ENCODE measurements around the gene CREG2. TPM values are rescaled to one million over a fixed set of nuclear protein-coding genes. Genes with fewer than 3 reads are reported as not detected.
A peak's percentile ranks its signal among the peaks of the same experiment; 100 is the strongest.
"Not testable (repeated sequence)": the region's sequence is repeated elsewhere in the genome, so short reads cannot be mapped to it uniquely, and the experiment has no call there.

The CREG2 gene
- total RNA-seq, 2 donors from 2014 or later: not detected

- ATAC-seq (no peak), DNase-seq (no peak)
- intact Hi-C loops (cut with DNase I): no loop called here
These were observed 31.8 kb downstream of the CREG2 start for GRCh38 chr2:101355401-101356054.

- DNase-seq: no peak
- ATAC-seq: no peak
- intact Hi-C loops (cut with DNase I): no loop called here
These were observed 32.6 kb downstream of the CREG2 start for GRCh38 chr2:101354420-101355311.

GRCh38 chr2:101352631-101353030 is 34.7 kb downstream of the CREG2 start:
- ATAC-seq; intact Hi-C loops (cut with DNase I); DNase-seq: not testable (repeated sequence)

- DNase-seq: no peak
- intact Hi-C loops (cut with DNase I): no loop called here
- ATAC-seq: no peak
These were observed 36.1 kb downstream of the CREG2 start for GRCh38 chr2:101351207-101351606.

GRCh38 chr2:101349893-101350662 is 37.2 kb downstream of the CREG2 start:
- DNase-seq: no peak
- ATAC-seq: peak in 1 of 2 donors; percentile 19
- intact Hi-C loops (cut with DNase I): no loop called here

- ATAC-seq: no peak
- intact Hi-C loops (cut with DNase I): no loop called here
- no peak for DNase-seq
These were observed 38.4 kb downstream of the CREG2 start for GRCh38 chr2:101348883-101349282.

- DNase-seq (no peak), ATAC-seq (no peak)
- intact Hi-C loops (cut with DNase I): no loop called here
These were observed 40.4 kb downstream of the CREG2 start for GRCh38 chr2:101346909-101347308.

GRCh38 chr2:101344137-101344536 is 43.2 kb downstream of the CREG2 start:
- intact Hi-C loops (cut with DNase I): loop anchor here in 1 of 2 donors (5.0 kb wide), 1 partner anchor 488 kb away; no protein-coding TSS in a partner anchor

GRCh38 chr2:101342625-101343008 is 44.7 kb downstream of the CREG2 start:
- intact Hi-C loops (cut with DNase I): loop anchor here in 1 of 2 donors (5.0 kb wide), 1 partner anchor 490 kb away; no protein-coding TSS in a partner anchor
- ATAC-seq (no peak), DNase-seq (no peak)

More at GRCh38 chr2:101344137-101344536, 43.2 kb downstream of the CREG2 start:
- ATAC-seq (no peak), DNase-seq (no peak)

GRCh38 chr2:101341901-101342624 is 45.2 kb downstream of the CREG2 start:
- ATAC-seq: peak; percentile 70 to 76
- DNase-seq: peak; percentile 78
- intact Hi-C loops (cut with DNase I): loop anchor here in 1 of 2 donors (5.0 kb wide), 1 partner anchor 490 kb away; no protein-coding TSS in a partner anchor

GRCh38 chr2:101341421-101341820 is 45.9 kb downstream of the CREG2 start:
- intact Hi-C loops (cut with DNase I): loop anchor here in 1 of 2 donors (5.0 kb wide), 1 partner anchor 491 kb away; no protein-coding TSS in a partner anchor
- no peak for ATAC-seq
- no peak for DNase-seq

GRCh38 chr2:101340141-101340551 is 47.2 kb downstream of the CREG2 start:
- peak in 1 of 2 donors; percentile 20 for ATAC-seq
- intact Hi-C loops (cut with DNase I): loop anchor here in 1 of 2 donors (5.0 kb wide), 1 partner anchor 492 kb away; no protein-coding TSS in a partner anchor
- no peak for DNase-seq

- no peak for DNase-seq
- ATAC-seq: no peak
- intact Hi-C loops (cut with DNase I): no loop called here
These were observed 47.9 kb downstream of the CREG2 start for GRCh38 chr2:101339266-101339880.

- ATAC-seq: no peak
- intact Hi-C loops (cut with DNase I): no loop called here
- no peak for DNase-seq
These were observed 49.4 kb downstream of the CREG2 start for GRCh38 chr2:101337877-101338276.

GRCh38 chr2:101332885-101333766 is 54.2 kb downstream of the CREG2 start:
- ATAC-seq: no peak
- intact Hi-C loops (cut with DNase I): no loop called here
- DNase-seq: no peak

- DNase-seq (no peak), ATAC-seq (no peak)
- intact Hi-C loops (cut with DNase I): no loop called here
These were observed 56.1 kb downstream of the CREG2 start for GRCh38 chr2:101331202-101331601.

- peak; percentile 67 for DNase-seq
- intact Hi-C loops (cut with DNase I): no loop called here
- ATAC-seq: peak in 1 of 2 donors; percentile 88
These were observed 56.9 kb downstream of the CREG2 start for GRCh38 chr2:101330253-101330933.
